Neural crest cell (in vitro differentiated cells): ENCODE measurements around the gene TK1. TPM values are rescaled to one million over a fixed set of nuclear protein-coding genes. Genes with fewer than 3 reads are reported as not detected.

Experiments
- DNase-seq: peaks from one replicate; pipeline ENCODE4 v3.0.0; 2021; ENCODE audit warnings: low read depth, mixed read lengths, low spot score
- H3K27ac Mint-ChIP-seq: one replicate; pipeline ENCODE4 v1.8.0; 2021; ENCODE audit warnings: mild to moderate bottlenecking, mixed read lengths; ENCODE audit not compliant: unreplicated experiment
- H3K27me3 Mint-ChIP-seq: 2 replicates; pipeline ENCODE4 v1.8.0; 2021; ENCODE audit warnings: low read depth, mild to moderate bottlenecking, mixed read lengths
- H3K36me3 Mint-ChIP-seq: 2 replicates; pipeline ENCODE4 v1.8.0; 2021; ENCODE audit warnings: low read depth, mild to moderate bottlenecking, mixed read lengths
- H3K4me1 Mint-ChIP-seq: 2 replicates; pipeline ENCODE4 v1.8.0; 2021; ENCODE audit warnings: mixed read lengths
- H3K4me3 Mint-ChIP-seq: one replicate; pipeline ENCODE4 v1.8.0; 2021; ENCODE audit warnings: mild to moderate bottlenecking, mixed read lengths
- H3K9me3 Mint-ChIP-seq: 2 replicates; pipeline ENCODE4 v1.8.0; 2021; ENCODE audit warnings: mixed read lengths
- total RNA-seq: library from RNA; stranded (reverse); gene quantifications from 2 replicates; pipeline ENCODE4 v1.2.1, GENCODE V29; 2021
- TF ChIP-seq, protein P1 (sequence below): fragments of 200-600 bp; sonication (generic); conservative IDR thresholded peaks from 2 replicates; pipeline ENCODE4 v1.5.0; 2021; ENCODE audit warnings: antibody characterized with exemption, mild to moderate bottlenecking

Gene TK1
- total RNA-seq, 1 donor from 2014 or later, result 53.9 TPM

DNA sequence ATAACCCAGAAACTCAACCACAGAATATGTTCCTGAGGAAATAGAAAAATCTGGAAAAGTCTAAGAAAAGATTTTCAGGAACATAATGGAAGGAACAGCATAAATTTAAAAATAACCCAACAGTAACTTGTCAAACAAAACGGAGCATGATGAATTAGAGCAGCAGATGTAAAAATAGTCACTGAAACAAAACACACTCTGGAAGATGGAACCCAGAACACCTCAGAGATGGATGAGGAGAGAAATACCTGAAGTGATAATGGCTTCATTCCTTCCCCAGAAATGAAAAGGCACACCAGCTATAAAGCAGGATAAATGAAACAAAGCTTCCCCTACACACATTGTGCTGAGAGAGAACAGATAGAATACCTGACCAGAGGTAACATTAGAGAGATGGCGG lies 6.3 kb downstream of the TK1 start:
- H3K9me3 Mint-ChIP-seq, result no peaks in the 10 kb centered on the region

DNA sequence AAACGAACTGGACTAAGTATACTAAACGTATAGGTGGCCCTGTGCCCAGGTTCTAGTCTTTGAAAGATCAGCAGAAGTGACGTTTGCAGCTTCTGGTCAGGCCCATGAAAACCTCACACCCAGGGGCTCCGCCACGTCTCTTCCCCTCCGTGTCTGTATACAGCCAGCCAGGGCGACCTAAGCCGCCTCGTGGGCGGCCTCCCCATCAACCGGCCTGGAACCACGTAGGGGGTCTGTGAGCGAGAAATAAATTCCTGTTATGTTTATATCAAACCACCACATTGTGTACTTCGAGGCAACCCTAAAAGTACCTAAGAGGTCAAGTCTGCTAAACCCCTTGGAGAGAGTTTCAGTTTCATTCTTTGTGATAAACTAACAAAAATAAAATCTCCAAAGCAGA lies 6.8 kb downstream of the TK1 start:
- H3K27me3 Mint-ChIP-seq, result no peaks in the 10 kb centered on the region
- no peak for DNase-seq
- no peaks in the 10 kb centered on the region for H3K9me3 Mint-ChIP-seq
- H3K27ac Mint-ChIP-seq, result no peak overlapping the region
- TF ChIP-seq, protein P1, sequence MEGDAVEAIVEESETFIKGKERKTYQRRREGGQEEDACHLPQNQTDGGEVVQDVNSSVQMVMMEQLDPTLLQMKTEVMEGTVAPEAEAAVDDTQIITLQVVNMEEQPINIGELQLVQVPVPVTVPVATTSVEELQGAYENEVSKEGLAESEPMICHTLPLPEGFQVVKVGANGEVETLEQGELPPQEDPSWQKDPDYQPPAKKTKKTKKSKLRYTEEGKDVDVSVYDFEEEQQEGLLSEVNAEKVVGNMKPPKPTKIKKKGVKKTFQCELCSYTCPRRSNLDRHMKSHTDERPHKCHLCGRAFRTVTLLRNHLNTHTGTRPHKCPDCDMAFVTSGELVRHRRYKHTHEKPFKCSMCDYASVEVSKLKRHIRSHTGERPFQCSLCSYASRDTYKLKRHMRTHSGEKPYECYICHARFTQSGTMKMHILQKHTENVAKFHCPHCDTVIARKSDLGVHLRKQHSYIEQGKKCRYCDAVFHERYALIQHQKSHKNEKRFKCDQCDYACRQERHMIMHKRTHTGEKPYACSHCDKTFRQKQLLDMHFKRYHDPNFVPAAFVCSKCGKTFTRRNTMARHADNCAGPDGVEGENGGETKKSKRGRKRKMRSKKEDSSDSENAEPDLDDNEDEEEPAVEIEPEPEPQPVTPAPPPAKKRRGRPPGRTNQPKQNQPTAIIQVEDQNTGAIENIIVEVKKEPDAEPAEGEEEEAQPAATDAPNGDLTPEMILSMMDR, result no peak
- H3K4me3 Mint-ChIP-seq, result peak overlapping the region; percentile 3
- peaks cover 24% of the 10 kb centered on the region for H3K4me1 Mint-ChIP-seq
- peaks cover 20% of the 10 kb centered on the region for H3K36me3 Mint-ChIP-seq

More for the DNA sequence above, 6.3 kb downstream of the TK1 start:
- H3K27ac Mint-ChIP-seq, result no peak overlapping the region
- H3K36me3 Mint-ChIP-seq, result peaks cover 20% of the 10 kb centered on the region
- peak overlapping the region; percentile 3 for H3K4me3 Mint-ChIP-seq
- TF ChIP-seq, protein P1, result no peak
- H3K27me3 Mint-ChIP-seq, result no peaks in the 10 kb centered on the region
- H3K4me1 Mint-ChIP-seq, result peaks cover 28% of the 10 kb centered on the region
- DNase-seq, result no peak

DNA sequence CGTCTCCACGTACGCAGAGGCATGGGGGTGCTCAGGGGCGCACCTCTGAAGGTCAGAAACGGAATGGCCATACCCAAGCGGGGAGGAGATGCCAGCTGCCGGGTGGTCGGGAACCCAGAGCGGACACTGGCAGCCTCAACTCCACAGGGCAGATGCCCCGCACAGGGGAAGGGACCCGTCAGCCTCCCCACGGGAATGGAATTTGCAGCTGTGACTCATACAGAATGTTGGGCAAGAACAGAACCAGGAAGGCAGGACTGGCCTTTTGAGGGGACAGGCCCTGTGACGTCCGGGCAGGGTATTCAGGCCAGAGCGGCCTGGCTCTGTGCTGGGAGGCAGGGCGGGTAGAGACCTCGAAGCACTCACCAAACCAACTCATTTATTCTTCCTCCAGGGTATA lies 7.5 kb downstream of the TK1 start:
- TF ChIP-seq, protein P1, result no peak
- Mint-ChIP-seq H3K4me3 (no peak overlapping the region), H3K27me3 (no peaks in the 10 kb centered on the region), H3K36me3 (peaks cover 15% of the 10 kb centered on the region), H3K27ac (no peak overlapping the region), H3K9me3 (no peaks in the 10 kb centered on the region), H3K4me1 (peaks cover 16% of the 10 kb centered on the region)
- no peak for DNase-seq

DNA sequence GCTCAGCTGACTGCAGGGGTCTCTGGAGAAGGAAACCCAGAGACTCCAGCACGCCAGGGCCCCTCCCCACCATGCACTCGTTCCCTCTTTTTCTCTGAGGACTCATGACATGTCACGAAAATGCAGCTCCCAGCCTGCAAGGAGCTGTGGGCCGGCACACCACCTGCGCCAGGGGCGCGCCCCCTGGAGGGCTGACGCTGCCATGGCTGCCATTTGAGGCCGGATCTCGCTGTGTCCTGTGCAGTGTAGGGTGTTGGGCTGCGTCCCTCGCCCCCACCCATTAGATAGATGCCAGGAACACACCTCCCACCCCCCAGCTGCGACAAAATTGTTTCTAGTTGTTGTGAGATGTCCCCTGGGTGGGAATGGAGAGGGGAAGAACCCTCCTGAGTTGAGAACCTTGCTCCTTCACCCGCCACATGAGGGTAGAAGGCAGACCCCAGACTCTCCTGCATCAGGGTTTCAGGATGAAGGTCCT lies 10.3 kb downstream of the TK1 start:
- peak; percentile 71 for DNase-seq
- peaks cover 13% of the 10 kb centered on the region for H3K4me1 Mint-ChIP-seq
- no peaks in the 10 kb centered on the region for H3K27me3 Mint-ChIP-seq
- no peak overlapping the region for H3K27ac Mint-ChIP-seq
- TF ChIP-seq, protein P1, result peak; percentile 95
- no peaks in the 10 kb centered on the region for H3K9me3 Mint-ChIP-seq
- H3K36me3 Mint-ChIP-seq, result peaks cover 10% of the 10 kb centered on the region
- no peak overlapping the region for H3K4me3 Mint-ChIP-seq

DNA sequence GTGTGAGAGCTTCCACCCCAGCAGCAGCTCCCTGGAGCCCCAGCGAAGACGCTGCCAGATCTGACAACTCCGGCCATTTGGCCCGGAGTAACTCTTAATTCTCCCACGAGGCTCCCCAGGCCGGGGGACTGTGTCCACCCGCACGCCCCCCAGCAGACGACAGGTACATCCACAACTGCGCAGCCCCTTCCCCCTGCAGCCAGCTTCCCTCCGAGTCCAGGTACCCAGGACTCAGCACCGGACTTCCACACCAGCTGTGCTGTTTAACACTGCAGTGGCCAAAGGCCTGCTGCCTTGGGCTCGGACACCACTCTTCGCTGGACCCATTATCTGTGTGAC lies 11.2 kb downstream of the TK1 start:
- TF ChIP-seq, protein P1, result no peak
- H3K4me3 Mint-ChIP-seq, result peak overlapping the region; percentile 34
- peaks cover 10% of the 10 kb centered on the region for H3K36me3 Mint-ChIP-seq
- no peak for DNase-seq
- peaks cover 13% of the 10 kb centered on the region for H3K4me1 Mint-ChIP-seq
- no peaks in the 10 kb centered on the region for H3K9me3 Mint-ChIP-seq
- no peak overlapping the region for H3K27ac Mint-ChIP-seq
- H3K27me3 Mint-ChIP-seq, result no peaks in the 10 kb centered on the region
